Stimulated activated CD4-positive, alpha-beta T cell treated with anti-CD3 and anti-CD28 coated beads, Interleukin-4, amount 100 ng/mL, for 4 hours (primary cell): ENCODE measurements around the gene KCNMA1.
"Not testable (repeated sequence)": the region's sequence is repeated elsewhere in the genome, so short reads cannot be mapped to it uniquely, and the experiment has no call there.

Source experiments
- DNase-seq, 2 experiments: peaks; one replicate each; pipeline ENCODE4 v3.0.0-alpha.2; 2020

KCNMA1 gene

GRCh38 chr10:77526868-77527617 lies 110.6 kb downstream of the KCNMA1 start:
- DNase-seq, result no peak

DNA sequence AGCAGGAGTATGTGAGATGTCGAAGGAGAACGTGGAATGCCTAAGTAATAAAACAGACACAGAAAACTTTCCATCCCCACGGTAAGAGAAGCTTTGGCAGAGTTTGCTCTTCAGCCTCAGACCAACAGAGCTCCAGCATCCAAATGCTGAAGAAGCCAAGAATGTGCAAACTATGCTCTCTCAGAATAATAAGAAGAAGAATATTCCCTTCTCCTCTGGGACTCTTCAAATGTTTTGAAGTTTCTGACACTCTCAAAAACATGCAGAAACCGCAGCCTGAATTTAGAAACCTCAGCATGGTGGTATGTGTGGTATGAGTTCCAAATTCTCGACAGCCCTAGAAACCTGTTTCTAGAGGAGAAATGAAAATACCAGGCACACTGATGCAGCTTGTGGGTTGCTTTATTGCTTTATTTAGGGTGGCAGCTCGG lies 113.3 kb downstream of the KCNMA1 start:
- no peak for DNase-seq

- no peak for DNase-seq
Observed at GRCh38 chr10:77522268-77522809, 115.3 kb downstream of the KCNMA1 start.

- DNase-seq, result no peak
Observed at GRCh38 chr10:77520995-77521394, 116.6 kb downstream of the KCNMA1 start.

DNA sequence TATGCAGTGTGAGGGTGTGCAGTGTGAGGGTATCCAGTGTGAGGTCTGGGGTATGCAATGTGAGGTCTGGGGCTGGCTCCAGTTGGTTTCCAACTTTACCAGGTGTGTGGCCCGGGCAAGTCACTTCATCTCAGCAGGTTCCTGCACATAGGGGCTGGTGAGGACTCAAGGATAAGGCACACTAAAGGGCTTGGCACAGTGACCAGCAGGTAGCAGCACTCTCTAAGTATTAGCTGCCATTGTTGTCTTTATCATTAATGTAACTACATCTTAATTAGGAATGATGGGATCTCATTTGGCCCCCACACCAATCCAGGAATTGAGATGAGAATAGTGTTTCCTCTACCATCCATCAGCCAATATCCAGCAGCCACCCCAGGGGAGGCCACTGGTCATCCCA lies 117.3 kb downstream of the KCNMA1 start:
- no peak for DNase-seq

GRCh38 chr10:77519791-77520190 lies 117.8 kb downstream of the KCNMA1 start:
- DNase-seq, result not testable (repeated sequence)

DNA sequence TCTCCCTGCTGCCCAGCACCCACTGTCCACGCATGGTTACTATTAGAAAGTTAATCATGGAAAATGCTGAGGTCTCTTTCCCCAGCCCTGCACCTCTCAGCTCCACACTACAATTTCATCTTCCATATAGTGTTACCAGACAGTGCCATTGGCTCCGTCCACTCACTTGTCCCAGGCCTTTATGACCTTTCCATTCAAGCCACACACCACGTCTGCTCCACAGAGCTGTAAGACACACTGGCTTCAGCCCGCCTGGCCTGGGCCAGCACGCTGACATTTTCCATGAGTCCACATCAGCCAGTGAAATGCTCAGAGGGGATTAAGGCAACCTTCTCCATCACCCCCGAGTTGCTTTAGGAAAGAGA lies 118.7 kb downstream of the KCNMA1 start:
- DNase-seq, result no peak

DNA sequence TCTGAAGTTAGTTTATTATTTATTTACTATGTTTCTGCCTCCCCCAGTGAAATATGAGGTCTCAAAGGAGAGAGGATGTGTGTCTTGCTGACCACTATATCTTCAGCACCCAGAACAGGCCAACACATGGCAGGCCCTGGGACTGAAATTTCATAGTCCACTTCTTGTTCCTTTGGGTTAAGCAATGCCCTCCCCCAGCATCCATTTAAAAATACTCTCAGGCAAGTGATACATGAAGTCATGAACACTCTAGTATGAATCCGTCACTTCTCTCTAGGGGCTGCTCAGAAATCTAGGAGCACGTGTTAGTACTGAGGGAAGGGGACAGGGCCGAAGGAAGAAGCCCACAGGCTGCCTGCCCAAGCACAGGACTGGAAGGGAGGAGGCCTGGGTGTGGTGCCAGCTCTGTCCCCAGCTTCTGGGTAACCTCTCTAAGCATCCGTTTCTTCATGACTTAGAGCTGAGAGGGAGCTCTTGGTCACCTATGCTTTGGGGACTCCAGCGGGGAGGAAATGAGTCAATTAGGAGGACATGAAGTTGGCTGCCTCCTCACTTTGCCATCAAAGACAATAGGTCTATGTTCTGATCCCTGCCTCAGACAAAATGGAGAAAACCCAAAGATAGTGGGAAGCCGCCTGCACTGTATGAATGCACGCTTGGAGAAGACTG lies 119.2 kb downstream of the KCNMA1 start:
- no peak for DNase-seq

- no peak for DNase-seq
Observed at GRCh38 chr10:77516575-77516974, 121.0 kb downstream of the KCNMA1 start.

GRCh38 chr10:77514870-77515269 lies 122.7 kb downstream of the KCNMA1 start:
- no peak for DNase-seq

DNA sequence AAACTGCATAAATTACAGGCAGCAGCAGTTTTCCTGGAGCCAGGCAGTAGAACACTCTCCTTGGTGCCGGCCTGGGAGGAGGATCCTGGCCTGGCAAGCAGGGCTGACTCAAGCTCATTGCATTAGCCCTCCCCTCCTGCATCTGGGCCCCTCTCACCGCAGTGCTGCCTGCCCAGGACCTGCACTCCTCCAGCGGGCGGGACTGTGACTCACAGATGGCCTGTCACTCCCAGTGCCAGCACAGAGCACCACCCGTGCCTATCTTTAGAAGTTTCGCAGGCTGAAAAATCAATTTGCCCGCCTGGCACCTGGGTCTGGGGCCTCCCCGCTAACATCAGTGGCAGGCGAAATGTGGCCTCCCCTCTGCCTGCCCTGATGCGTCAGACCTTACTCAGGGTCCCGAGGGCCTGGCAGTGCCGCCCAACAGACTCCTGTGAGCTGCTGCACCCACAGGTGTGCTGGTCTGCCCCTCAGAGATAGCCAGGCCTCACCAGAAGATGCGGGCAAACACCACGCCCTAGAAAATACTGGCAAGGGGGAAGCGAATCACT lies 123.8 kb downstream of the KCNMA1 start:
- no peak for DNase-seq

GRCh38 chr10:77513220-77513619 lies 124.4 kb downstream of the KCNMA1 start:
- DNase-seq, result no peak

DNA sequence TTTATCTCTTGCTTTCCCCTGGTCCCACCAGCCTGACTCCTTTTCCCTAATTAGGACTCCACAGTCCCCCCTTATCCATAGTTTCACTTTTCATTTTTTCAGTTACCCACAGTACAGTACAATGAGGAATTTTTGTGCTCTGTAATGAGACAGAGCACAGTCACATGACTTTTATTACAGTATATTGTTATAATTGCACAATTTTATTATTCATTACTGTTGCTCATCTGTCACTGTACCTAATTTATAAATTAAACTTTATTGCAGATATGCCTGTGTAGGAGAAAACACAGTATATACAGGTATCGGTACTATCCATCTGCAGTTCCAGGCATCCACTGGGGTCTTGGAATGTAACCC lies 125.4 kb downstream of the KCNMA1 start:
- no peak for DNase-seq

GRCh38 chr10:77511498-77512218 lies 126.0 kb downstream of the KCNMA1 start:
- DNase-seq, result no peak

- DNase-seq, result no peak
Observed at GRCh38 chr10:77510695-77511094, 126.9 kb downstream of the KCNMA1 start.

DNA sequence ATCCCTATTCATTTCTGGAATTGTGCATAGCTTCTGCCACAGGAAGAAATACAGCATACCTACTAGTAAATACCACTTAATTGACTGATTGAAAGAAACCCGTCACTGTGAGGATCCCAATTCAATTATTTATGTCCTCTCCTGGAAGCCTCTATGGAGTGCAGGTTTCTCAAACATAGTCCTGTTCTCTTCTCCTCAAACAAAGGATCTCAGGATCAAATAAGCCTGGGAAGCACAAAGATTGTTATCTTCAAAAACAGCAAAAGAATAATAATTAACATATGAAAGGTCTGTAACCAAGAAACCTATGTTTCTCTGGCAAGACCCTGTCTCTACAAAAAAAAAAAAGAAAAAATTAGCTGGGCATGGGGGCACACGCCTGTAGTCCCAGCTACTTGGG lies 127.3 kb downstream of the KCNMA1 start:
- DNase-seq, result no peak

GRCh38 chr10:77509391-77509790 lies 128.2 kb downstream of the KCNMA1 start:
- no peak for DNase-seq

DNA sequence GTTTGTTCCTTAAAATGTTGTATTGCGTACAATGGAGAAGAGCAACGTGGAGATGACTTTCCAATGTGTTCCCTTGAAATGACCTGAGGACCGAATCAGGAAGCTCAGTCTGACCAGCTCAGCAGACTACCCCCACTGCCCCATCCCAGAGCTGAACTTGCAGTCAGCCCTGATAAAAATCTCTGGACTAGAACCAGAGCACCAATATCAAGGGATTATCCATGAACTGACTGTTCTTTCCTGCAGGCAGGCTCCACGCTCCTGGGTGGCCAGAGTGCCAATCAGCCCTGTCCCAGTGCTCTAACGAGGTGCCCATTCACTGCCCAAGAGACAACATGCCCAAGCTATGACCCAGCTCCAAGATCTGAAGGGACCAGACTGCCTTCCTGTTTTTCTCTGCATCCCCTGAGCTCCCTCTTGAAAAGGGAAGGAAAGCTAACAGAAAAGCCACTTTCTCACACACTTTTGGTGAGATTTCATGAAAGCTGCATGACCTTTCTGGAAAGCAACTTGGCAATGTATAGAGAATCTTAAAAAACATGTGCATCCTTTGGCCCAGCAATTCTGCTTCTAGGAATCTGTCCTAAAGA lies 130.2 kb downstream of the KCNMA1 start:
- no peak for DNase-seq

GRCh38 chr10:77506517-77507200 lies 130.9 kb downstream of the KCNMA1 start:
- DNase-seq, result no peak

DNA sequence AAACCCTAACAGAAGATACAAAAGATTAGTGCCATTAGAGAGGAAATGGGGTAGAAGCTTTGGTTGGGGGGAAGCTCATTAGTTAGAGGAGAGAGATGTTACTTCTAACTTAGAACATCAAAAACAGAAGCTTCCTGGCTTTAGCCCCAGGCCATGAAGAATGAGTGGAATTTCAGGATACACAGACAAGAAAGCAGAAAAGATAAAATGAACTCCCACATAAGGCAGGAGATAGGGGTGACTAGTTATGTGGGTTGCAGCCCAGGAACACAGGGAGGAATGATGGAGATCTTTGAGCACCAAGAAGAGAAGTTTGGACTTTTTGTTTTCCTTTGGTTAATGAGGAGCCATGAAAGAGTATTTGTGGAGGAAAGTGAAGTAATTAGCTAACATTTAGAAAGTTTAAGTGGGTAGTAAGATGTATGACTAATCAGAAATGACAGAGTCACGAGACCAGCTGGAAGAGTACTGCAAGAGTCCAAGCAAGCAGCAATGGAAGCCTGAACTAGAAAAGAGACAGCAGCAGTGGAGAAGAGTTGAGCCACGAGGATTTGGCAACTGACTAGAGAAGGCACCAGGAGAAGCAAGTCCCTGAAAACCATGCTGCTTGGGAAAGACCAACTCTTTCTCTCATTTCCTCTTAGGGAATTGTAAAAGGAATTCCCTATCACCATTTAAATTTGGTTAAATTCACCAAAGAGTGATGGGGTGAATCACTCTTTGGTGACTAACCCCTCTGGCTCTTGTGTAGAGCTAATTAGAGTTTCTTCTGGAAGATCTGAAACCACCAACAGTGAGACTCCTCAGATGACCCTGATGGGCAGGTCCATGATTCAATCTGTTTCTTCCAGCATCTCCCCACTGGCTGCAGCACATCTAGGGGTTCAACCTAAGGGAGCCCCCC lies 131.9 kb downstream of the KCNMA1 start:
- no peak for DNase-seq

GRCh38 chr10:77504873-77505257 lies 132.7 kb downstream of the KCNMA1 start:
- no peak for DNase-seq
